GM12873 (cell line): ENCODE measurements around the gene RPL12.

Experiments used
- TF ChIP-seq, protein P1 (sequence below): IDR thresholded peaks from 2 replicates; pipeline ENCODE4 v1.5.1; 2012; ENCODE audit warnings: low read depth, mild to moderate bottlenecking, moderate library complexity, low read length, control low read depth; ENCODE audit not compliant: insufficient read depth; ENCODE audit errors: missing control alignments

The RPL12 gene

DNA sequence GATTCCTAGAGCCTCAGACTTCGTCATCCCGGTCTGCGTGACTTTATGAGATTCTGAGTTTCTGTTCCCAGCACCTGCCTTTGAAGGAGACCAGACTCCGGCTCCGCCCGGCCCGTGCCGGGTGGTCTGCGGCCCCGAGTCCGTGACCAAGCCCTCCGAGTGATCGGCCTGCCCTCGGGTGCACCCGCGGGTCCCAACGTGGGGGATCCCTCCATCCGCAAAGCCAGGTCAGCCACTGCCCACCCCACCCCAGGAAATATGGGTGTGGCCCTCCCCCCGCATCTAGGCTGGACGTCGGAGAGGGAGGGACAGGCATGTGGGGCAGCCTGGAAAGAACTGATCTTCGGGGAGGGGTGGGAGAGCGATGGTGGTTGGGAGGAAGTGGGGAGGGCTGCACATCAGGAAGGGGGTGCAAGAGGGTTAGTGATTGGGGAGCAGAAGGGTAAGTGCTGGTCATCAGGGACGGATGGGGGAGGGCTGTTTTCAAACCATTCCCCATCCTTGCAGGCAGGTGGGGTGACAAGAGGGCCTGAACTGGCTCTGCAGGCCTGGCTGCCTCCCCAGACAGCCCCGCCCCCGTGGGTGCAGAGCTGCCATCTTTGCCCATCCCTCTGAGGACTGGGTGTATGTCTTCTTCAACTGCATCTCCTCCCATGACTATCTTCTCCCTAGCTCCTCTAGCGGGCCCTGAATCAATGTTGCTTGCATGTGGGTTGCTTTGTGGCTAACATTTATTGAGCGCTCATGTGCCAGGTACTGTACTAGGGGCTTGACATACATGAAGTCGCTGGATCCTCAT is 851 bp upstream of the RPL12 start:
- TF ChIP-seq, protein P1, sequence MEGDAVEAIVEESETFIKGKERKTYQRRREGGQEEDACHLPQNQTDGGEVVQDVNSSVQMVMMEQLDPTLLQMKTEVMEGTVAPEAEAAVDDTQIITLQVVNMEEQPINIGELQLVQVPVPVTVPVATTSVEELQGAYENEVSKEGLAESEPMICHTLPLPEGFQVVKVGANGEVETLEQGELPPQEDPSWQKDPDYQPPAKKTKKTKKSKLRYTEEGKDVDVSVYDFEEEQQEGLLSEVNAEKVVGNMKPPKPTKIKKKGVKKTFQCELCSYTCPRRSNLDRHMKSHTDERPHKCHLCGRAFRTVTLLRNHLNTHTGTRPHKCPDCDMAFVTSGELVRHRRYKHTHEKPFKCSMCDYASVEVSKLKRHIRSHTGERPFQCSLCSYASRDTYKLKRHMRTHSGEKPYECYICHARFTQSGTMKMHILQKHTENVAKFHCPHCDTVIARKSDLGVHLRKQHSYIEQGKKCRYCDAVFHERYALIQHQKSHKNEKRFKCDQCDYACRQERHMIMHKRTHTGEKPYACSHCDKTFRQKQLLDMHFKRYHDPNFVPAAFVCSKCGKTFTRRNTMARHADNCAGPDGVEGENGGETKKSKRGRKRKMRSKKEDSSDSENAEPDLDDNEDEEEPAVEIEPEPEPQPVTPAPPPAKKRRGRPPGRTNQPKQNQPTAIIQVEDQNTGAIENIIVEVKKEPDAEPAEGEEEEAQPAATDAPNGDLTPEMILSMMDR = peak; percentile 20

DNA sequence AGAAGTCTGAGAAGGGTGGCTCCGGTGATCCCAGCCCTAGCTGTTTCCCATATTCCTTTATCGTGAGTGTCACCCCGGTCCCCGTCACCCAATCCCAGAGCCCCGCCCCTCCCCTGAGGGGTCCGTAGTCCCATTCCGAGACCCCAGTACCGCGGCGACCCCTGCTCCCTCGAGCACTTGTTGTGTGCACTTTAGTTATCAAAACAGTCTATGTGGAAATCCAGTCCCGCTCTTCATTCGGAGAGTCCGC is 327 bp upstream of the RPL12 start:
- TF ChIP-seq, protein P1 = no peak

DNA sequence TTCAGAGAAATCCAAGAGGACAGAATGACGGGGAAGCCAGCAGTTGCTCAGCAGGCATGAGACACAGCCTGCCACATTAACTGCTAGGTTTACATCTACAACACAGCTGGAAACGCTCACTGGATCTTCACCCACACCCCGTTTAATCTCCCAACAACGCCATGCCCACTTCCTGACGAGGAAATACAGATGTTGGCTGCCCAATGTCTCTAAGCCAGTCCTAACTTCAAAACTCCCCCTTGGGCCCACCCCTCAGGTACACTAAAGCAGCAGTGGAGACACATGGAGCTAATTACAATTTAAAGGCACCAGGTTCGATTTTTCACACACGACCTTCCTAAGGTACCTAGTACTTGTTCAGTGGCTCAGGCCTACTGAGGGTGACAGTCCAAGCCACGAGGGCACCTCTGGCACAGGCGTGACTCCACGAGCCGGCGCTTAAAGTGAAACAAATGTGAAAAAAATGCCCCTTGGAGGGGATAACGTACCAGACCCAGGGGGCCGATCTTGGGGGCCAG is 904 bp downstream of the RPL12 start:
- TF ChIP-seq, protein P1 = no peak

DNA sequence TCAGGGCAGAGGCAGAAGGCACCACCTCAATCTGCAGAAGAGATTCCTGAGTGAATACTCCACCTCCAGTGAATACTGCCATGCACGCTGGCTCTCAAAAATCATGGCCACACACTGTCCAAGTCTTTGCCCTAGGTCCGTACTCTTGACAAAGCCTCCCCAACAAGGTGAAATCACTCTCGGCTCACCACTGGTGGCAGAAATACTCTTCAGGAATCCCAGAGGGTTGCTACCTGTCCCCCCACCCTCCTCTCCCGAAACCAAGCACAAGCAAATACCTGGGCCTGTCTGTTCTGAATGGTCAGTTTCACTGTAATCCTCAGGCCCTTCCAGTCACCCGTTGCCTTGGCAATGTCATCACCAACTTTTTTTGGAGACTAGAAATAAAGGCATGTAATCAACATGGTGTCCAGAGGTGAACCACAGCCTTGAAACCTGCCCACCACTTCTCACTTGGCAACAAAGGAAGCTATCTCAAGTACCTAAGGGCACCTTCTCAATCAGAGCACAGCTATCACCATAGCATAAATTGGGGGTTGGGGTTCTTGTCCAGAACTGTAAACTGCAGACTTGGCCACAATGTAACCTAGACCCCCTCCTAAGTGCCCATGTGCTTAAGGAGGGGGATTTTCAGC is 1.8 kb downstream of the RPL12 start:
- TF ChIP-seq, protein P1 = no peak

DNA sequence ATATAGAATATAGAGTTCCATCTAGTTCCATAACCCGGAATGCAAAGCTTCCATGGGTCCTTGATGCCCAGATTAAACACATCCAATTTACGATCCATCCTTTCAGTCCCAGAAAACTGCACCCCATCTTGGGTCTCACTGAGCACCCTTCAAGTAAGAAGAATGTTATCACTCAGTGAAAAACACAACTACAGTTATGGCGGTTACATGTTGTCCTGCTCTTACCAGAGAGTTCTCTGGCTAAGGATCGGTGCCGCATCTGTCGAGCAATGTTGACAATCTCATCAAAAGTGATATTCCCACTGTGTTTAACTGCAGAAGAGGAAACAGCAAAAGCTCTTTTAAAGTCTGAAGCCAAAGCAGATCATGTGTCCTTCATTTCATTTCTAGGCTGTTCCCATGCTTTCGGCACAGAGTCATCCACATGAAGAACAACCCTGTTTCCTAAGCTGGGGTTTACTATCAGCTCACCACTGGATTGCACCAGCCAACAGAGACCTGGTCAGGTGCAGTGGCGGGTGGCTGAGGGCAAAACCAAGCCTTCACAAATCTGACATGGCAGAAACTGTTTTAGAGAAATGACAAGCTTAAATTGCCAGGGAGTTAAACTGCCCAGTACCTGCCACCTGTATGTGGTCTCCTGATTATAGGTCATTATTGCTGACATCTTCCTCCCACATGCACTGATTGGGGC is 2.9 kb downstream of the RPL12 start:
- TF ChIP-seq, protein P1 = no peak

DNA sequence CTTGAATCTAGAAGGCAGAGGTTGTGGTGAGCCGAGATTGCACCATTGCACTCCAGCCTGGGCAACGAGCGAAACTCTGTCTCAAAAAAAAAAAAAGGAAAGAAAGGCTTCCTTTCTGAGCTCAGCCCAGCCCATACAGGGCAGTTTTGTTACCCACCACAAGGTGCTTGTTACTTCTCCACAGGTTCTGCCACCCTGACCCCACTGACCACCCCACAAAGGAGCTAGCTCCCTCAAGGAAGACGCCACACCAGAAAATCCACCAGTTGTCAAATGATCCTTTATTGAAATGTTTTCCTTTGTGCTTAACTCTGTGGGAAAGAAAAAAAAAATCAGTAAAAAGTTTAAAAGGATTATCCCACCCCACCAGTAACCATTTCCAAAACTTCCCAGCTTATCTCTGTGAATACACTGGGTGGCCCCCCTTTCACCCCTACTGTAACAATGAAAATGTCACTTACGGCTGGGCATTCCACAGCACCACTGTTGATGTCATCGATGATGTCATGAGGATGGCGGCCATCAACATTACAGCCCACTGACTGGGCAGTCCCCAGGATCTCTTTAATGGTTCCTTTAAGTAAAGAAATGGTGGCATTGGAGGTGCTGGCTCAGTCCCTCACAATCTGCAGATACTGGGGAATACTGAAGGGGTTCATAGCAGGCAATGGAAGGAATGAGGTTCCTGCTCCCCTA is 3.6 kb downstream of the RPL12 start:
- TF ChIP-seq, protein P1 = no peak
